ENCODE measurements around the gene ASIP.
A peak's percentile ranks its signal among the peaks of the same experiment; 100 is the strongest.
"Not testable (repeated sequence)": the region's sequence is repeated elsewhere in the genome, so short reads cannot be mapped to it uniquely, and the experiment has no call there.

Gene ASIP

DNA sequence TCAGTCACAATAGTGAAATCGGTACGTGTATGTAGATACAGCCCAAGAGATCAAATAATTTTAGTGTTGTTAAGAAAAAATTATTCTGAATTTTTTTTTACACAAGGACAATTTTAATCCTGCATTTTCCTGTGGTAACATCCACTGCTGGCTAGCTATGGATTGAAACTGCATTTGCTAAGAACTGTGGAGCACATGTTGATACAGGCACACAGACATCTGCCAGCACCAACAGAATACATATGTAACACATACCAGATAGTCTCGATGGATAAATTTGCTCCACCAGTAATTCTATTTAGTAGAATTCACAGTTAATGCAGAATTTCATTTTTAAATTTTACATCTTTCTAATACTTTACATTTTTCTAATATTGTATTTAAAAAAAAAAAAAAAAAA is 2.2 kb downstream of the ASIP start:
- DNase-seq = no peak

DNA sequence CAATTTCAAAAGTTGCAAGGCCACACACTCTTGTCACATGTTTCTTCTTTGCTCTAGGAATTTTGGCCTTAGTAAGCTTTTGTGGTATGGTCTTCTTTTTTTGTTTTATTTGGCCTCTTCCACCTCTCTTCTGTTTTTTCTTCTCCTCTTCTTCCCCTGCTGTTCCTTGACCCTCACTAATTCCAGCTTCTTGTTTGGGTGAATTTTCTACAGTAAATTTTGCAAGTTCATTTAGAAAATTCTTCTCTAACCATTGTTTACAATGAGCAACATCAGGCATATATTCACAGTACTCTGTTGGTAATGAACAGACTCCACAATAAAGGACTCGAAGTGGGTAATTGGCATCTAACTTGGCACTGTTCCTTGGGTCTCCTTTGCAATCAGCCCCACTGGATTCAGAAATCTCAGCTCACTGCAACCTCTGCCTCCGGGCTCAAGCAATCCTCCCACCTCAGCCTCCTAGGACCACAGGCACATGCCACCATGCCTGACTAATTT is 5.0 kb downstream of the ASIP start:
- DNase-seq = no peak

DNA sequence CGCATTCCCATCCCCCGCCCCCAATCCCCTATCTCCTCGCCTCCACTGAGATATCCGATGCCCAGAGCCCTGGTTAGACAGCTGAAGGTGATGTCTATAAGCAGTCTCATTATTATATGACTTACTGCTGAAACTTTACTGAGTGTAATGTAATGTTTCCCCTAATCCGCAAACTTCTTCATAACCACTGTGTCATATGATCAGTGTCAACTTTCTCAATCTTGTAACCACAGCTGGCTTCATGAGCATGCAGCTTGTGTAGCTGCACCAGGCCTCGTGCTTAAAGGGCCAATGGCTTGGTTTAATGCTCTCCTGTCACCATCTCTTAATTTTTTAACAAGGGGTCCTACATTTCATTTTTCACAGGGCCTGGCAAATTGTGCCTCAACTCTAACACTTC is 8.1 kb downstream of the ASIP start:
- DNase-seq = peak; percentile 6

DNA sequence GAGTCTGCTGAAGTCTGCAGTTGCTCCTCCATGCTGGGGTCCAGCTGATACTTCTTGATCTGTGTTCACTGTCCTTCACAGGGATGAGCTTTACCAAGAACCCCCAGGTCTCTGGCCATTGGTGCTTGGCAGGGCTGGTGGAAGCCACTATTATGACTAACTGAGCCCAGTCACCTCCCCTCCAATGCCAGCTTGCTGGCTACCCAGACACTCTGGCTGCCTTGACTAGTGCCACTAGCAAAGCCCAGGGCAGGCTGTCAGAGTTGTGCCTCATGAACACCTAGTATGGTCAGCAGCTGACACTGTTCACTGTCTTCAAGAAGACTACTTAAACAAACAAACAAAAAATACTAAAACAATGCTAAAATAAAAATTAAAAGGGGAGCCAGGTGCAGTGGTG is 8.8 kb downstream of the ASIP start:
- no peak for DNase-seq

DNA sequence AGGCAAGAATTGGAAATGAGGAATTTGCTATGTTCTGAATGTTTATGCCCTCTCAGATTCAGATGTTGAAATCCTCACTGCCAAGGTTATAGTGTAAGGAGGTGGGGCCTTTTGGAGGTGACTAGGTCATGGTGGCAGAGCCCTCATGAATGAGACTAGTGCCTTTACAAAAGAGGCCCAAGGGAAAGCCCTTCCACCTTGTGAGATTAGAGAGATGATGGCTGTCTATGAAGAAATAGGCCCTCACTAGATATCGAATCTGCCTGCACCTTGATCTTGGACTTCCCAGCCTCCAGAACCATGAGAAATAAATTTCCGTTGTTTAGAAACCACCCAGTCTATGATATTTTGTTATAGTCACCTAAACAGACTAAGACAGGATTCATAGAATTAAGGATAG is 10.4 kb downstream of the ASIP start:
- no peak for DNase-seq

DNA sequence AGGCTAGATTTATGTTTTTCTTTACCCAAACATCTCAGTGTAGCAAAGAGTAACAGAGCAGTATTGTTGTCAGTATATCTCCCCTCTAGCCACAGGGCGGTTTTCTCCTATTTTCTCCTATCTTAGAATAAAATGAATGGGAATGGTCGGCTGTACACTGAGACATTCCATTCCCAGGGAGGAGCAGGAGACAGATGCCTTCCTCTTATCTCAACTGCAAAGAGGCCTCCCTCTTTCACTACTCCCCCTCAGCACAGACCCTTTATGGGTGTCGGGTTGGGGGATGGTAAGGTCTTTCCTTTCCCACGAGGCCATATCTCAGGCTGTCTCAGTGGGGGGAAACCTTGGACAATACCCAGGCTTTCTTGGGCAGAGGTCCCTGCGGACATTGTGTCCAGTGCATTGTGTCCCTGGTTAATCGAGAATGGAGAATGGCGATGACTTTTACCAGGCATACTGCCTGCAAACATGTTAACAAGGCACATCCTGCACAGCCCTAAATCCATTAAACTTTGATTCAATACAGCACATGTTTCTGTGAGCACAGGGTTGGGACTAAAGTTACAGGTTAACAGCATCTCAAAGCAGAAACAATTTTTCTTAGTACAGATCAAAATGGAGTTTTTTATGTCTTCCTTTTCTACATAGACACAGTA is 11.3 kb downstream of the ASIP start:
- not testable (repeated sequence) for DNase-seq

DNA sequence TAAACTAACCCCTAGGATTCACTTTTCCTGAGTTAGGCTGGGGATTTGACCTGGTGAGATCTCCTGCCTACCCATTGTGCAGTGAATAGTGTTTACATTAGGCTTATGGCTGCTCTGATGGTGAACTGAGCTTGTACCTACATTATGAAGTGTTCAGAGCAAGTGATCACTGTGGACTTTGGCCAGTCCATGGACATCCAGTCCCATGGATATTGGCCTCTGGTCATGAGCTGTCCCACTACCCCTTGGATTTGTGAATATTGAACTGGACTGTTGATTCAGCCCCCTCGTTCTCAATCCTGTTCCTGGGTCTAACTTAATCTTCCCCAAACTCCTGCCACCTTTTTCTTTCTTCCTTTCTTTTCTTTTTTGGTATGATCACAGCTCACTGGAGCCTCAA is 13.8 kb downstream of the ASIP start:
- no peak for DNase-seq

DNA sequence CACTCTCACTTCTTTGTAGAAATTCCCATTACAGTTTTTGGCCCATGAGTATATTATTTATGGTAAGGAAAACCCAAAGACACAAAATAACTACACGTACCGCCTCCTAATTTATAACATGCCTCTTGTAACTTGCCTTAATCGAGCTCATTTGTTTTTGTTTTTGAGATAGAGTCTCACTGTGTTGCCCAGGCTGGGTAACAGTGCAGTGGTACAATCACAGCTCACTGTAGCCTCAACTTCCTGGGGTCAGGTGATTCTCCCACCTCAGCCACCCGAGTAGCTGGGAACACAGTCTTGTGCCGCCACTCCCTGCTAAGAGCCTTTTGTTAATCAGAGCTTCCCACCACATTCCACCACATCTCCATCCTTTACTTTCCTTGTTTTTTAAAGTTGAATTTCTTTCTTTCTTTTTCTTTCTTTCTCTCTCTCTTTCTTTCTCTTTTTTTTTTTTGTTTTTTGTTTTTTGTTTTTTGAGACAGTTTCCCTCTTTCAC is 15.5 kb downstream of the ASIP start:
- no peak for DNase-seq

DNA sequence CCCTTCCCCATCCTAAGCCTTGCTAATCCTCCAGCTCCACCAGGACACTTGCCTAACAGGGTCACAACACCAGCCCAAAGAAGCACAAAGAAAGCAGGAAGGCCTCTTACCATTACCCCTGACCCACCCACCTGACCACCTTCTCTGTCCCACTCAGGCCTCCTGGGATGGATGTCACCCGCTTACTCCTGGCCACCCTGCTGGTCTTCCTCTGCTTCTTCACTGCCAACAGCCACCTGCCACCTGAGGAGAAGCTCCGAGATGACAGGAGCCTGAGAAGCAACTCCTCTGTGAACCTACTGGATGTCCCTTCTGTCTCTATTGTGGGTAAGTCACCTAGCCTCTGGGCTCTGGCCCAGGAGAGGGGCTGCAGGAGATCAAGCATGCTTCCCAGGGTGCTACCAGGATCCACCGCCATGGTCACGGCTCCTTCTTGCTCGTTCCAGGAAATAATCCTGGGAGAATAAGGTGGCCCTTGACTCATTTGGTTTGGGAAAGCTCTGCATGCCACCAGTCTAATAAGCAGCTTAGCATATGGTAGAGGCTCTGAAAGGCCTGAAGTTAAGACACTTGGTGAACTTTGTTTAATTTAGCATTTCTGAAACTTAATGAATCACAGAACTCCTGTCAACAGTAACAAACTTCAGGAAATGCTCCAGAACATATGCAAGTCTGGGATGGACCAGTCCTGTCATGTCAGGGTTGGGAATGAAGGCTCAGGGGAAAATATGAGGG is 19.2 kb downstream of the ASIP start:
- DNase-seq = no peak

DNA sequence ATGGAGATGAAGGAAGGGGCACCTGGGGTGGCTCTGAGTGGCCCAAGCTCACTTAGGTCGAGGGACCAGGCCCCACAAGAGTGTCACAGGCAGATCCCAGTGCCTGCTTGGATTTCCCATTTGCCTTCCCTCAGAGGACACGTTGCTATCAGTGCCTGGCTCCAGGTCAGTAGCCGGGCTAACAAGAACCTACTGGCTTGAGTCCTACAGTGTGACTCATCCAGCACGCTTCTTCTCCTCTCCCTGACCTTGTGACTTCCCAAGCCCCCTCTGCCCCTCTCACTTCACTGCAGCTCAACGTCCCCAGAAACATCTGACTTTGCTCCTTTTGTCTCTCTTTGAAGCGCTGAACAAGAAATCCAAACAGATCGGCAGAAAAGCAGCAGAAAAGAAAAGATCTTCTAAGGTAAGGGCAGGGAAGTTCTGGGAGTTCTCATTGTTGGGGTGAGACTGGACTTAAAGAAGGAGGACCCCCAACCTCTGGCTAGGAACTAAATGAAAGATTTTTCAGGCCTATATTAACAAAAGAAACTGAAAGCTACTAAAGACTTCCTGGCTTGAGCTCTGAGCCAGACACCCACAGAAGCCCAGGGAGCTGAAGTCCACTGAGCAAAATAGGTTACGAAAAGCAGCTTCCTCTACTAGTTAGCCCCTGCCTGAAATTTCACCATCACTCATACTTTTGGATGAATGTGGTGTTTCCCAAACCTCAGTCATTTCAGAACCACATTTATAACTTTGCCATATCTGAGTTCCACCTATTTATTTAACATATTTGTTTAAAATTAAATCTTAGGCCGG is 21.5 kb downstream of the ASIP start:
- no peak for DNase-seq

DNA sequence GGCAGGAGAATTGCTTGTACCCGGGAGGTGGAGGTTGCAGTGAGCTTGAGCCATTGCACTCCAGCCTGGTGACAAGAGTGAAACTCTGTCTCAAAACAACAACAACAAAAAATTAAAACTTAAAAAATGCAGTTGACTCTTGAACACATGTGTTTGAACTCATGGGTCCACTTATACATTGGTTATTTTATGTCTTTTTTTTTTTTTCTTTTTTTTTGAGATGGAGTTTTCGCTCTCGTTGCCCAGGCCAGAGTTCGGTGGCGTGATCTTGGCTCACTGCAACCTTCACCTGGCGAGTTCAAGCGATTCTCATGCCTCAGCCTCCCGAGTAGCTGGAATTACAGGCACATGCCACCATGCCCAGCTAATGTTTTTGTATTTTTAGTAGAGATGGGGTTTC is 22.2 kb downstream of the ASIP start:
- not testable (repeated sequence) for DNase-seq

DNA sequence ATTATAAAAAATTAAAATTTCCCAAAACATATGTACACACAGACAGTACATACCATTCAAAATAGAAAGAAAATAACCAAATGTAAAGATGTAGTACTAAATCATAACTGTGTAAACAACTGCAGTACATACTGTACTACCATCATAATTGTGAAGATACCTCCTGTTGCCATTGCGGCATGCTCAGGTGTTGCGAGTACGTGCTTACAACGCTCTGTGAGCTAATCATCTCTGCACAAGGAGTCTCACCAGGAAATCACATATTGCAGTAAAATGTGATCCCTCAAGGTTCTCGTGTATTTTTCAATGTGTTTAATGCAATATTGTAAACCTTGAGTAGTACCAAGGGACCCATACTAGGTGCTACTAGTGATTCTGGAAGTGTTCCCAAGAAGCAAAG is 22.9 kb downstream of the ASIP start:
- DNase-seq = no peak

DNA sequence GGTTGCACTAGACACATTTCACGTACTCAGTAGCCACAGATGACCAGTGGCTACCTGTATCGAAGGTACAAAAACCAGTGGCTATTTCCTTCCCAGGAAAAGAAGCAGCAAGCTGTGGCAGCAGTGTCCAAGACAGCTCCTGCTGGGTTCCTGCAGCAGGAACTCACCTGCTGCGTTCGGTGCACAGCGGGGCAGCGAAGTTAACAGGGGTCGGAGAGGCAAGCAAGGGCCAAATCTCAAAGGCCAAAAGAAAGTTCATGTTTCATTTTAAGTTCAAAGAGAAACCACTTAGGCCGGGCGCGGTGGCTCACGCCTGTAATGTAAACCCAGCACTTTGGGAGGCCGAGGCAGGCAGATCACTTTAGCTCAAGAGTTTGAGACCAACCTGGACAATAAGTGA is 26.9 kb downstream of the ASIP start:
- DNase-seq = no peak

DNA sequence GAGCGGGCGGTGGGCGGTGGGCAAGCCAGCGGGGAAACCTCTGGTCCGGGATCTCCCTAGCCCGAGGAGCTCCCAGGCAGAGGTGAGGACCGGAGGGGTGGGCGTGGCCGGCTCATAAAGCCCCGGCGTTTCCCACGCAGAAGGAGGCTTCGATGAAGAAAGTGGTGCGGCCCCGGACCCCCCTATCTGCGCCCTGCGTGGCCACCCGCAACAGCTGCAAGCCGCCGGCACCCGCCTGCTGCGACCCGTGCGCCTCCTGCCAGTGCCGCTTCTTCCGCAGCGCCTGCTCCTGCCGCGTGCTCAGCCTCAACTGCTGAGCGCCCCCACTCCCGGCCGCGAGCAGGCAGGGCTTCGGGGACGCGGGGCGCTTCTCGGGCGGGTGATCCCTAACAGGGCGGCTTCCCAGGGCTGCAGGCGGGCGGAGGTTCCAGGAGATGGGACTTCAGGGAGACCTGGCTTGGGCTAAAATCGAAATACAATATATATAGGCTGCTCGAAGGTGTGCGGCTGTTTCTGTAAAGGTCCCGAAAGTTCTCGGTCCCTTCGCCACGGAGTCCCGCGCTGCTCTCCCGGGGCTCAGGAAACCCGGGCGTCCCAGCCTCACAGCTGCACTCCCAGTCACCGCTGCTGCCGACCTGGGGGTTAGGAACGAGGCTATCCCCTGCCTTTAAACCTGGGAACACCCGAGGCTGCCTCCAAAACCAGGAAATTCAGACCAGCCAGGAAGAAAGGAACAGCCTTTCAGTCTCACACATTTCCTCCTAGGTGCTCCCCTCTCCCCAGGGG is 27.8 kb downstream of the ASIP start:
- peak; percentile 11 for DNase-seq

DNA sequence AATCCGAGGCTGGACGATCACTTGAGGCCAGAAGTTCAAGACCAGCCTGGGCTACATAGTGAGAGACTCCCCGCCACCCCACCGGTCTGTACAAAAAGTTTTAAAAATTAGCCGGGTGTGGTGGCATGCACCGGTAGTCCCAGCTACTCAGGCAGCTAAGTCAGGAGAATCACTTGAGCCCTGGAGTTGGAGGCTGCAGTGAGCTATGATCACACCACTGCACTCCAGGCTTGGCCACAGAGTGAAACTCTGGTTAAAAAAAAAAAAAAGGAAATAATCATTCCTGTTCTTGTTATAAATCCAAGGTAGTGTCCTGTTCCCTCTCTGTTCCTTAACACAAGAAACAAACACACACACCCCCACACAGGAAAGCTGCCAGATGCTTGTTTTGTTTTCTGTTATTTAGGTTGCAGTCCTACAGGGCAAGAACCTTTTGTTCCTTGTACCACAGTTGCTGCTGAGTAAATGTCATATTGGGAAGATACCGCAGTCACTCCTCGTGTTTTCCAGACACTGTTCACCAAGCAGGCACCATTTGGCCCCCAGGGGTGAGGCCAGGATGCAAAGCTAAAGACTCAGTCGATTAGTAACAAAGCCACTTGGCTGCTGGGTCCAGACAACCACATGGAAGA is 28.9 kb downstream of the ASIP start:
- DNase-seq = no peak

DNA sequence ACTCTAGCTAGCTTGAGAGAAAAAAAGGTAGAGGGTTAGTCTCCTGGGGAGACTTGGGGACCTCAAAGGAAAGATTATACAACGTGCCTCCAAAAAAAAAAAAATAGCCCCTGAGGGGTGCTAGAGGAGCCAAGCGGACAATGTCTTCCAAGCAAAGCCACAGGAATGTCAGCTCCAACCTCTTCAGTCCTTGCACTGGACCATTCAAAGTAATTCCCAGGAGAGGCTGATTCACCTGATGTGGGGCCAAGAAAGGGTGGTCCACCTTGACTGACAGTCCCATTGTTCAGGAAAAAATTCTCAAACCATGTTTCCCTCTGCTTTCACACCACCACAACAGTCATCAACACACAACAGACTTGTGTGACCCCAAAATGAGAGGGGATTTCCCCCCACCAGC is 30.7 kb downstream of the ASIP start:
- DNase-seq = no peak

DNA sequence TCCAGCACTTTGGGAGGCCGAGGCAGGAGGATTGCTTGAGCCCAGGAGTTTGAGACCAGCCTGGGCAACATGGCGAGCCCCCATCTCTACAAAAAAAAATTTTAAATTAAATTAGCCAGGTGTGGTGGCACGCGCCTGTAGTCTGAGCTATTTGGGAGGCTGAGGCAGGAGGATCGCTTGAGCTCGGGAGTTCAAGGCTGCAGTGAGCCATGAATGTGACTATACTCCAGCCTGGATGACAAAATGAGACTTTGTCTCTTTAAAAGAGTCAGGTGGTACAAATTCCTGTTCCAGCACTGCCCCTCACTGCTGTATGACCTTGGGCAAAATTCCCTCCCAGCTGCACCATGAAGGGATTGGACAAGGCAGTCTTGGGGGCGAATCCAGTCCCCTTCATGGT is 33.5 kb downstream of the ASIP start:
- DNase-seq = no peak

DNA sequence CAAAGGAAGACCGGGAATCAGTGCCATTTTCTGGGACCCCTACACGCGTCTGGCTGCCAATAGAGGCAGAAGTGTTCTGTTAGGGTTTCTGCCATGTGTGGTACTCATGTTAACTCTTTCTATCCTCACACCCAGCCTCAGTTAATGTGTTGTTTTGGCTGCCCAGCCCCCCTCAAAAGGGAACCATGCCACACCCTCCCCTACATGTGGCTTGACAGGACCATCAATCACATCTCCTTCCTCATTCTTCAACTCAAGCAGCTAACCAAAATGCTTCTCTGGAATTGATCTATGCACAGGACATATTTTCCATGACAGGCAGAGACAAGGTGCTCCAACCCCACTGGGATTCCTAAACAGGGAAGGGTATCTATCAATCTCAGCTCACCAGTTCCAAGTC is 40.0 kb downstream of the ASIP start:
- DNase-seq = no peak

DNA sequence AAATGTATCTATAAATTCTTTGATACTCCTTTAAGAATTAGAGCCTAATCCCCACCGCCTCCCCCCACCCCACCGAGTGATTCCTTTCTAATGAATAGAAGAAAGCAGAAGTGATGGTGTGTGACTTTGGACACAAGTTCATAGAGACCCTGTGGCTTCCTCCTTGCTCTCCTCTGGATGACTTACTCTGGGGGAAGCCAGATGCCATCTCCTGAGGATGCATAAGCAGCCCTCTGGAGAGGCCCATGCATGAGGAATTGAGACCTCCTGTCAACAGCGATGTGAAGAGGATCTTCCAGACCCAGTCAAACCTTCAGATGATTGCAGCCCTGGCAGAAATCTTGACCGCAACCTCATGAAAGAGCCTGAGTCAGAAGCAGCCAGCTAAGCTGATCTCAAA is 40.8 kb downstream of the ASIP start:
- no peak for DNase-seq

DNA sequence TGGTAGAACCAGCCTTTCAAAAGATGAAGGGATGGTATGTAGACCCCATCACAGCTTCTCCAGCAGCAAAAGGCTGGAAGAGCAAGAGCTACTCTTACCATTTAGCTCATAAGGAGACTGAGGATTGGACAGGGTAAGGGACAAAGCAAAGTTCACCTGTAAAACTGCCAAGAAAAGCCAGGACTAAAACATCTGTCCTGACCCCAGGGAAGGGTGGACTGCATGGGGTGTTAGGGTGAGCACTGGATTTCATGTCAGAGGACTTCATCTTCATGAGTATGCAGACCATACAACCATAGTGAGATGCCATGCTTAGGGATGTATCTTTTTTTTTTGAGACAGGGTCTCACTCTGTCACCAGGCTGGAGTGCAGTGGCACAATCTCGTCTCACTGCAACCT is 42.6 kb downstream of the ASIP start:
- DNase-seq = no peak

DNA sequence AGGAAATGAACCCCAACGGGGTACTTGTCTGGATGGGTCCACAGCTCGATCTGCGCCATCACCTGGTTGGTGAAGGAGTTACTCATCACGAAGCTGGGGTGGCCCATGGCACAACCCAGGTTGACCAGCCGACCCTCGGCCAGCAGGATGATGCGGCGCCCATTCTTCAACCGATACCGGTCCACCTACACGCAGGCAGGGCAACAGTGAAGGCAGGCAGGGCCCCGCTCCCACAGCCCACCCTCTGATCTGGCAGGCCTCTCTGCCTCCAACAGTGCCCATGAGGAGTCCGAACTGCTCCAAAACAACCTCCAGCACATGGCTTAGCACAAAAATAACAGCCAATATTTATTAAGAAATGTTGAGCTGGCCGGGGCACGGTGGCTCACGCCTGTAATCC is 44.2 kb downstream of the ASIP start:
- no peak for DNase-seq

DNA sequence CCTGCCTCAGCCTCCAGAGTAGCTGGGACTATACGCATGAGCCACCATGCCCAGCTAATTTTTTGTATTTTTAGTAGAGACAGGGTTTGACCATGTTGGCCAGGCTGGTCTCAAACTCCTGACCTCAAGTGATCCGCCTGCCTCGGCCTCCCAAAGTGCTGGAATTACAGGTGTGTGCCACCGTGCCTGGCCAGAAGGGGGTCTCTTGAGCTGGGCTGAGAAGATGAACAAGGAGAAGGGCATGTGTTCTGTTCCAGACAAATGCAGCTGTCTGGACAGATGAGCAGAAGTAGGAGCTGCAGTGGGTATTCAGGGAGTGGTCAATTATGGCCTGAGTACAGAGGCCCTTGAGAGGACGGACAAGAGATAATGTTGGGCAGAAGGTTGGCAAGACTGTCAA is 46.3 kb downstream of the ASIP start:
- DNase-seq = not testable (repeated sequence)
